ENCODE data around the gene RPIA.
A peak's percentile ranks its signal among the peaks of the same experiment; 100 is the strongest.

Gene RPIA

GRCh38 chr2:88697370-88698026, 6.0 kb downstream of the RPIA start:
- H3K27ac ChIP-seq (ENCODE audit: low read depth, low read length, poor library complexity, severe bottlenecking) = peak overlapping the region; percentile 23
- peak overlapping the region; percentile 22; the same call in 1 of the 2 replicates for H3K4me2 ChIP-seq (ENCODE audit: low read length)
- no peaks in the 10 kb centered on the region for H4K20me1 ChIP-seq (ENCODE audit: insufficient read depth, low read length)

DNA sequence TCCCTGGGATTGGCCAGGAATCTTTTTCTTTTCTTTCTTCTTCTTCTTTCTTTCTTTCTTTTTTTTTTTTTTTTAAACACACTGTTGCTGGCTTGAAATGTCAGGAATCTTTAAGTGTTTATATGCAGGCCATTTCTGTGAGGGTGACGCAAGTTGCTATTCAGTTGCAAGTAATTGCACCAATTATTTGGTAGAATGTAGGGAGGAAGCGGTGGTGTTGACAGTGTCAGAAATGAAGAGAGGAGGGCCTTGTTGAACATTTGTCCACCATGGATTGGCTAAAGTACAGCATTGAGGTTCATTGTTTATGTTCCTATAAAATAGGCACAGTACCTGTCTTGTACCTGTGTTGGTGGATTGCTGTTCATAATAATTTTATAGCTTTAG, 6.5 kb downstream of the RPIA start:
- peaks cover 28% of the 10 kb centered on the region for H3K4me1 ChIP-seq (ENCODE audit: insufficient read depth, low read length, severe bottlenecking)
- H4K20me1 ChIP-seq (ENCODE audit: insufficient read depth, low read length) = no peaks in the 10 kb centered on the region
- no peaks in the 10 kb centered on the region for H3F3A ChIP-seq (ENCODE audit: insufficient read depth, low read length)
- peaks cover 55% of the 10 kb centered on the region for H3K79me2 ChIP-seq (ENCODE audit: insufficient read depth, low read length)
- H3K27me3 ChIP-seq (ENCODE audit: insufficient read depth, low read length) = no peaks in the 10 kb centered on the region
- no peaks in the 10 kb centered on the region for H3K9me2 ChIP-seq (ENCODE audit: low read depth, low read length)
- no peak overlapping the region for H3K9ac ChIP-seq (ENCODE audit: low read length)
- H3K36me3 ChIP-seq (ENCODE audit: insufficient read depth, low read length) = peaks cover 54% of the 10 kb centered on the region
- no peaks in the 10 kb centered on the region for H3K9me3 ChIP-seq (ENCODE audit: low read length)
- TF ChIP-seq EZH2 (IDR thresholded peaks at IDR 0.05; ENCODE audit: borderline replicate concordance, low read length) = no peak
- TF ChIP-seq, protein P1, sequence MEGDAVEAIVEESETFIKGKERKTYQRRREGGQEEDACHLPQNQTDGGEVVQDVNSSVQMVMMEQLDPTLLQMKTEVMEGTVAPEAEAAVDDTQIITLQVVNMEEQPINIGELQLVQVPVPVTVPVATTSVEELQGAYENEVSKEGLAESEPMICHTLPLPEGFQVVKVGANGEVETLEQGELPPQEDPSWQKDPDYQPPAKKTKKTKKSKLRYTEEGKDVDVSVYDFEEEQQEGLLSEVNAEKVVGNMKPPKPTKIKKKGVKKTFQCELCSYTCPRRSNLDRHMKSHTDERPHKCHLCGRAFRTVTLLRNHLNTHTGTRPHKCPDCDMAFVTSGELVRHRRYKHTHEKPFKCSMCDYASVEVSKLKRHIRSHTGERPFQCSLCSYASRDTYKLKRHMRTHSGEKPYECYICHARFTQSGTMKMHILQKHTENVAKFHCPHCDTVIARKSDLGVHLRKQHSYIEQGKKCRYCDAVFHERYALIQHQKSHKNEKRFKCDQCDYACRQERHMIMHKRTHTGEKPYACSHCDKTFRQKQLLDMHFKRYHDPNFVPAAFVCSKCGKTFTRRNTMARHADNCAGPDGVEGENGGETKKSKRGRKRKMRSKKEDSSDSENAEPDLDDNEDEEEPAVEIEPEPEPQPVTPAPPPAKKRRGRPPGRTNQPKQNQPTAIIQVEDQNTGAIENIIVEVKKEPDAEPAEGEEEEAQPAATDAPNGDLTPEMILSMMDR (IDR thresholded peaks at IDR 0.05; ENCODE audit: low read length) = no peak
- no peak overlapping the region for H3K4me2 ChIP-seq (ENCODE audit: low read length)
- no peak overlapping the region for H2AFZ ChIP-seq (ENCODE audit: low read length)
- no peak overlapping the region for H3K27ac ChIP-seq (ENCODE audit: low read depth, low read length, poor library complexity, severe bottlenecking)
- H3K4me3 ChIP-seq (ENCODE audit: low read depth, low read length, poor library complexity, severe bottlenecking) = no peak overlapping the region

More at GRCh38 chr2:88697370-88698026, 6.0 kb downstream of the RPIA start:
- no peaks in the 10 kb centered on the region for H3K27me3 ChIP-seq (ENCODE audit: insufficient read depth, low read length)
- no peaks in the 10 kb centered on the region for H3K9me3 ChIP-seq (ENCODE audit: low read length)
- H3K9me2 ChIP-seq (ENCODE audit: low read depth, low read length) = no peaks in the 10 kb centered on the region
- no peak overlapping the region for H3K4me3 ChIP-seq (ENCODE audit: low read depth, low read length, poor library complexity, severe bottlenecking)
- H3K4me1 ChIP-seq (ENCODE audit: insufficient read depth, low read length, severe bottlenecking) = peaks cover 33% of the 10 kb centered on the region
- no peak overlapping the region for H3K9ac ChIP-seq (ENCODE audit: low read length)
- peaks cover 48% of the 10 kb centered on the region for H3K36me3 ChIP-seq (ENCODE audit: insufficient read depth, low read length)
- peaks cover 61% of the 10 kb centered on the region for H3K79me2 ChIP-seq (ENCODE audit: insufficient read depth, low read length)
- TF ChIP-seq EZH2 (IDR thresholded peaks at IDR 0.05; ENCODE audit: borderline replicate concordance, low read length) = no peak
- TF ChIP-seq, protein P1 (IDR thresholded peaks at IDR 0.05; ENCODE audit: low read length) = no peak
- H2AFZ ChIP-seq (ENCODE audit: low read length) = no peak overlapping the region
- H3F3A ChIP-seq (ENCODE audit: insufficient read depth, low read length) = no peaks in the 10 kb centered on the region

GRCh38 chr2:88698498-88699233, 7.2 kb downstream of the RPIA start:
- TF ChIP-seq, protein P1 (IDR thresholded peaks at IDR 0.05; ENCODE audit: low read length) = no peak
- TF ChIP-seq EZH2 (IDR thresholded peaks at IDR 0.05; ENCODE audit: borderline replicate concordance, low read length) = no peak
- H3F3A ChIP-seq (ENCODE audit: insufficient read depth, low read length) = no peaks in the 10 kb centered on the region
- H3K9me3 ChIP-seq (ENCODE audit: low read length) = no peaks in the 10 kb centered on the region
- H3K9me2 ChIP-seq (ENCODE audit: low read depth, low read length) = no peaks in the 10 kb centered on the region
- H3K79me2 ChIP-seq (ENCODE audit: insufficient read depth, low read length) = peaks cover 49% of the 10 kb centered on the region
- H3K27ac ChIP-seq (ENCODE audit: low read depth, low read length, poor library complexity, severe bottlenecking) = no peak overlapping the region
- peaks cover 60% of the 10 kb centered on the region for H3K36me3 ChIP-seq (ENCODE audit: insufficient read depth, low read length)
- no peak overlapping the region for H2AFZ ChIP-seq (ENCODE audit: low read length)
- H3K27me3 ChIP-seq (ENCODE audit: insufficient read depth, low read length) = no peaks in the 10 kb centered on the region
- H3K4me3 ChIP-seq (ENCODE audit: low read depth, low read length, poor library complexity, severe bottlenecking) = no peak overlapping the region
- no peak overlapping the region for H3K9ac ChIP-seq (ENCODE audit: low read length)
- no peak overlapping the region for H3K4me2 ChIP-seq (ENCODE audit: low read length)
- no peaks in the 10 kb centered on the region for H4K20me1 ChIP-seq (ENCODE audit: insufficient read depth, low read length)
- H3K4me1 ChIP-seq (ENCODE audit: insufficient read depth, low read length, severe bottlenecking) = peaks cover 22% of the 10 kb centered on the region

Measured in OCI-LY1 (cell line).